ENCODE results near the gene VRK3.
"Not testable (repeated sequence)": the region's sequence is repeated elsewhere in the genome, so short reads cannot be mapped to it uniquely, and the experiment has no call there.

Gene VRK3

GRCh38 chr19:49988007-49988406 is 37.2 kb downstream of the VRK3 start:
- no peak for DNase-seq (ENCODE audit: low read depth, low spot score)

- peak; percentile 98 for DNase-seq (ENCODE audit: low read depth, low spot score)
These were observed 37.9 kb downstream of the VRK3 start for GRCh38 chr19:49987159-49987698.

DNA sequence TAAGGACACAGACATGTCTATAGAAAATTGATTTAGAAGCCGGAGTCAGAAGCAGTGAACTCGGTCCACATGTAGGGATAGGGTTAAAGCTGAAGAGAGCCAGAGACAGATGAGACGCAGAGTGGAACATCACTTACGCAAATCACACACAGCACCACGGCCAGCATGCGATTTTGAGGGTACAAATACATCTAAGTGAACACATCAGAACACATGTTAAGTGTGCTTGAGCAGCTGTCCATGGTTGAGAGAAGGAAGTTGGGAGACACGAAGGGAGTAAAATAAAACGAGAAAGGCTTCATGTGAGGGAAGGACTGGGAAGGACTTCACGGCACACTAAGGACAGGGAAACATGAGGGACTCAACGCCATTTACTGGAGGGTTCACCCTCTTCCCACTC is 38.8 kb downstream of the VRK3 start:
- no peak for DNase-seq (ENCODE audit: low read depth, low spot score)

- no peak for DNase-seq (ENCODE audit: low read depth, low spot score)
These were observed 39.3 kb downstream of the VRK3 start for GRCh38 chr19:49985871-49986270.

DNA sequence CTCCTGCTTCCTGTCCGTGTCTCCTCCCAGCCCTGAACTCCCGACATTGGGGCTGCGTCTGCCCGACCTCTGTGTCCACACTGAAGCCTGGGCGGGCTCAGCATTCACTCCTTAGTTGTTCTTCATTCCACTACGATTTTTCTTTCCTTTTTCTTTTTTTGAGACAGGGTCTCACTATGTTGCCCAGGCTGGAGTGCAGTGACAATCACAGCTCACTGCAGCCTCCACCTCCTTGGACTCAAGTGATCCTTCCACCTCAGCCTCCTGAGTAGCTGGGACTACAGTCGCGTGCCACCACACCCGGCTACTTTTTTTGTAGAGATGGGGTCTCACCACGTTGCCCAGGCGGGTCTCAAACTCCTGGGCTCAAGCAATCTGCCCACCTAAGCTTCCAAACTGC is 40.7 kb downstream of the VRK3 start:
- no peak for DNase-seq (ENCODE audit: low read depth, low spot score)

GRCh38 chr19:49983645-49984229 is 41.4 kb downstream of the VRK3 start:
- peak; percentile 26 for DNase-seq (ENCODE audit: low read depth, low spot score)

- DNase-seq (ENCODE audit: low read depth, low spot score) = no peak
These were observed 43.3 kb downstream of the VRK3 start for GRCh38 chr19:49981603-49982593.

GRCh38 chr19:49978324-49978723 is 46.8 kb downstream of the VRK3 start:
- DNase-seq (ENCODE audit: low read depth, low spot score) = no peak

DNA sequence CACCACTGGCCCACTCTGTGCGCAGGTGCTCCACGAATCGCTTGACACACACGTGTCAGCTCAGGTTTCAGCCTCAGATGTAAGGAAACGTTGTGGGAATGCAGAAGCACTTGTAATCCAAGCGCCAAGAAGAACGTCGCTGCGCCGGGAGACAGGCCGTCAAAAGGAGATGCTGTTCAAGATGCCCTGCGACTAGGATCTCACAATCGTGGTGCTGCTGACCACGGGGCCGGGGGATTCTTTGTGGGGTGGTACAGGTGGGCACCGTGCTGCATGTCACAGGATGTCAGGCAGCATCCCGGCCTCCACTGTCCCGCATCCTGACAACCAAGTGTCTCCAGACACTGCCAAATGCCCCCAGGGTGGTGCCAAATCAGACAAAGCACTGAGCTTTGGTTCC is 47.3 kb downstream of the VRK3 start:
- no peak for DNase-seq (ENCODE audit: low read depth, low spot score)

DNA sequence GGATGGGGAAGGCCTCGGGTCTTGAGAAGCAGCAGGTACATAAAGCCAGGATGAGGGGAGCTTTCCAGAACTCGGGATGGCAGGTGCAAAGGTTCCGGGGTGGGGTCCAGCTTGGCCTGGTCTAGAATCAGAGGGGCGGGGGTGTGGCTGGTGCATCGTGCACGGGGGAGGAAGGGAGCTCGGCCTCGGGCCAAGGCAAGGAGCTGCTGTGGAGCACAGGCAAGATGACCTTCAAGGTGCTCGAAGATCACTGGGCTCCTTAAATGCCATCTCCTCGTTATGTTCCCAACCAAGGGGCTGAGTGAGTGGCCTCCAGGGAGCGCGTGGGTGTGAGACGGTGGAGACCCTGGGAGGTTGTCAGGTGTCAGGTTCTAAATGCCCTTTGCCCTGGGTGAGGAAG is 48.1 kb downstream of the VRK3 start:
- no peak for DNase-seq (ENCODE audit: low read depth, low spot score)

GRCh38 chr19:49976496-49976895 is 48.7 kb downstream of the VRK3 start:
- no peak for DNase-seq (ENCODE audit: low read depth, low spot score)

DNA sequence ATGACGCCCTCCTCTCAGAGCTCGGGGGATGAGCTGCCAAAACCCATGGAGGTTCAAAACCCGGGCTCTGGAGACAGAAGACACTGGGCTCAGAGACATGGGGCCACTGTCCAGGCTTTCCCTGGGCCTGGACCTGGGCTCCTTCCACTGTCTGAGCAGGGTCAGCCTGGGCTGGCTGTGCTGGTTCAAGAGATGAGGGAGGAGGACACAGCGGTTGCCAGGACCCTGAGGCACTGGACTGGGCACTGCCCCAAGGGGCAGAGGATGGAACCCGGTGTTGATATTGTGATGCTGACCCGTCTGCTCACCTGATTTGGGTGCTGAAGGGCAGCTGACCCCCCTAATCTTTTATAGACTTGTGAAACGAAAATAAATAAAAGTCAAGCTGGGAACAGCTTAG is 50.1 kb downstream of the VRK3 start:
- DNase-seq (ENCODE audit: low read depth, low spot score) = no peak

- no peak for DNase-seq (ENCODE audit: low read depth, low spot score)
These were observed 51.2 kb downstream of the VRK3 start for GRCh38 chr19:49973987-49974386.

DNA sequence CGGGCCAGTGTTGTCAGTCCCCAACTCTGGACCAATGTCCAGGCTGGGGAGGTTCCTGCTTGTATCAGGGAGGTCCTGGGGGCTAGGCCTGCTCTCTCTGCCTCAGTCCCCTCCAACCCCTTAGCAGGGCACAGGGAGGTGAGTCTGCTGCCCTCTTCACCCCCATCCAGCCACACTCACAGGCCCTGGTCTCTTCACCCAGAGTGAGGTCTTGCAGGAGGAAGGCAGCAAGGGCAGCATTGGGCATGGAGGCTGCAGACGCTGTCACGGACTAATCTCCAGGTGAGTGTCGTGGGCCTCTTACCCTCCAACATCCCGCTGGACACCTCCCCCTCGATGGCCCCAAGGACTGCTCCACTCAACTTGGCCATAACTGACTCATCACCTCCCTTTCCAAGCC is 52.3 kb downstream of the VRK3 start:
- DNase-seq (ENCODE audit: low read depth, low spot score) = no peak

DNA sequence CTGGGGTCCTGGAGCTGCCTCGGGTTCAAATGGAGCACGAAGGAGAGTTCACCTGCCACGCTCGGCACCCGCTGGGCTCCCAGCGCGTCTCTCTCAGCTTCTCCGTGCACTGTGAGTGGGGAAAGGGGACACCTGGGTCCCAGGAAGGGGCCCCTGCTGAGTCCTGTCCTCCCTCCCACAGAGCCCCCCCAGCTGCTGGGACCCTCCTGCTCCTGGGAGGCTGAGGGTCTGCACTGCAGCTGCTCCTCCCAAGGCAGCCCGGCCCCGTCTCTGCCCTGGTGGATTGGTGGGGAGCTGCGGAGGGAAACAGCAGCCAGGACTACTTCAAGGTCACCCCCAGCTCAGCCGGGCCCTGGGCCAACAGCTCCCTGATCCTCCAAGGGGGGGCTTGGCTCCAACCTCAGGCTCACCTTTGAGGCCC is 53.2 kb downstream of the VRK3 start:
- no peak for DNase-seq (ENCODE audit: low read depth, low spot score)

GRCh38 chr19:49969355-49969754 is 55.8 kb downstream of the VRK3 start:
- not testable (repeated sequence) for DNase-seq (ENCODE audit: low read depth, low spot score)

DNA sequence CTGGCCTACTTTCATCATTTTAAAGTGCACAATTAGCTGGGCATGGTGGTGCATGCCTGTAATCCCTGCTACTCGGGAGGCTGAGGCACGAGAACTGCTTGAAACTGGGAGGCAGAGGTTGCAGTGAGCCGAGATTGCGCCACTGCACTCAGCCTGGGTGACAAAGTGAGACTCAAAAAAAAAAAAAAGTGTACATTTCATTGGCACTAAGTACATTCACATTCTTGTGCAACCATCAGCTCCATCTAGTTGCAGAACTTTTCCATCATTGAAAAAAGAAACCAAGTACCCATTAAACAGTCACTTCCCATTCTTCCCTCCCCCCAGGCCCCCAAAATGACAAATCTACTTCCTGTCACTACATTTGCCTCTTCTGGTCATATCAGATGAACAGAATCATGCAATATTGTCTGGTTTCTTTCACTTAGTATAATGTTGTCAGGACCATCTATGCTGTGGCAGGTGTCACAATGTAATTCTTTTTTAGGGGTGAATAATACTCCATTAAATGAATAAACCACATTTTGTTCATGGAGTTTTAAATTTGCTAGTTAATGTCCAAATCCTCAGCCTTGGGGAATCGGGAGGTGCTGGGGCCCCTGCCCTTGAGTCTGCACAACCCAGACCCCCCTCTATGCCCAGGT is 56.8 kb downstream of the VRK3 start:
- DNase-seq (ENCODE audit: low read depth, low spot score) = no peak

- DNase-seq (ENCODE audit: low read depth, low spot score) = not testable (repeated sequence)
These were observed 64.2 kb downstream of the VRK3 start, which contains the start of gene SIGLEC11 for GRCh38 chr19:49960980-49961379. Gene SIGLEC11 (minus strand): TSS chr19:49961172. CDS start chr19:49961081, 91 bp downstream.

- not testable (repeated sequence) for DNase-seq (ENCODE audit: low read depth, low spot score)
These were observed 65.3 kb downstream of the VRK3 start for GRCh38 chr19:49959892-49960291.

DNA sequence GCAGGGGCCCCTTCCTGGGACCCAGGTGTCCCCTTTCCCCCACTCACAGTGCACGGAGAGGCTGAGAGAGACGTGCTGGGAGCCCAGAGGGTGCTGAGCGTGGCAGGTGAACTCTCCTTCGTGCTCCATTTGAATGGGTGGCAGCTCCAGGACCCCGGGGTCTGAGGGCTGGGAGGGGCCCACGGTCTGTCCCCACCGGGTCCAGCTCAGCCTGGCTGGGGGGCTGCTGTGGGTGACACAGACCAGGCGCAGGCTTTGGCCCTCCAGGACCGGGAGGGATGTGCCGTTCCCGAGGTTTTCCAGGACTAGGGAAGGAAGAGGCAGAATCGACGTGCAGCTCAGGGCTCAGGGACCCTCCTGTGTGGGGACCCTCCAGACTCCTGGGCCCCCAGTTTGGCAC is 66.6 kb downstream of the VRK3 start:
- DNase-seq (ENCODE audit: low read depth, low spot score) = not testable (repeated sequence)

GRCh38 chr19:49958144-49958543 is 67.0 kb downstream of the VRK3 start:
- not testable (repeated sequence) for DNase-seq (ENCODE audit: low read depth, low spot score)
